Astrocyte (in vitro differentiated cells and primary cell): ENCODE results near the gene CDK6.

Source experiments
- EZH2 ChIP-seq: IDR thresholded peaks from 2 replicates; pipeline ENCODE4 v1.6.1; 2012; ENCODE audit warnings: mild to moderate bottlenecking, low read length, inconsistent platforms; ENCODE audit not compliant: insufficient read depth
- TF ChIP-seq, protein P1 (sequence below): IDR thresholded peaks from 2 replicates; pipeline ENCODE4 v1.5.1; 2011; ENCODE audit warnings: low read depth, mild to moderate bottlenecking, inconsistent platforms, low read length, moderate library complexity; ENCODE audit not compliant: insufficient read depth

DNA sequence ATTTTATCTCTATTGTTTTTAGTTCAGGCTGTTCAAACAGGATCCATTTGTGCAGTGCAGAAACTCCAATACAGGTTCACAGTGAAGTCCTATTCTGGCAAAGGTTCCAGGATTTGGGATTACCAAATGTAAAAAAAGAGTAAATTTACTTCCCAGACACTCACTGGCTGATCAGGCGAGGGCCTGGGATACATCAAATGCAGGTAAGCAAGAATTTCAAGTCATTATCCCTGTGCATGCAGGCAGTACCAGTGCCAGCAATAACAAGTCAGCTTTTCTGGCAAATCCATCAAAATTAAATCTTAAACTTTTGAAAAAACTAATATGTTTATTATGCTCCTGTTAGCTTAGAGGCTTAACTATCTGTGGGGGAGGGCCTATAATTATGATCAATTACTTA is 6.3 kb downstream of the CDK6 start:
- TF ChIP-seq, protein P1, sequence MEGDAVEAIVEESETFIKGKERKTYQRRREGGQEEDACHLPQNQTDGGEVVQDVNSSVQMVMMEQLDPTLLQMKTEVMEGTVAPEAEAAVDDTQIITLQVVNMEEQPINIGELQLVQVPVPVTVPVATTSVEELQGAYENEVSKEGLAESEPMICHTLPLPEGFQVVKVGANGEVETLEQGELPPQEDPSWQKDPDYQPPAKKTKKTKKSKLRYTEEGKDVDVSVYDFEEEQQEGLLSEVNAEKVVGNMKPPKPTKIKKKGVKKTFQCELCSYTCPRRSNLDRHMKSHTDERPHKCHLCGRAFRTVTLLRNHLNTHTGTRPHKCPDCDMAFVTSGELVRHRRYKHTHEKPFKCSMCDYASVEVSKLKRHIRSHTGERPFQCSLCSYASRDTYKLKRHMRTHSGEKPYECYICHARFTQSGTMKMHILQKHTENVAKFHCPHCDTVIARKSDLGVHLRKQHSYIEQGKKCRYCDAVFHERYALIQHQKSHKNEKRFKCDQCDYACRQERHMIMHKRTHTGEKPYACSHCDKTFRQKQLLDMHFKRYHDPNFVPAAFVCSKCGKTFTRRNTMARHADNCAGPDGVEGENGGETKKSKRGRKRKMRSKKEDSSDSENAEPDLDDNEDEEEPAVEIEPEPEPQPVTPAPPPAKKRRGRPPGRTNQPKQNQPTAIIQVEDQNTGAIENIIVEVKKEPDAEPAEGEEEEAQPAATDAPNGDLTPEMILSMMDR, result no peak
- no peak for TF ChIP-seq EZH2
